ENCODE results near the gene RCL1. TPM values are rescaled to one million over a fixed set of nuclear protein-coding genes. Genes with fewer than 3 reads are reported as not detected.

The RCL1 gene
- total RNA-seq, 1 experiment from 2014 or later, result 34.4 TPM

DNA sequence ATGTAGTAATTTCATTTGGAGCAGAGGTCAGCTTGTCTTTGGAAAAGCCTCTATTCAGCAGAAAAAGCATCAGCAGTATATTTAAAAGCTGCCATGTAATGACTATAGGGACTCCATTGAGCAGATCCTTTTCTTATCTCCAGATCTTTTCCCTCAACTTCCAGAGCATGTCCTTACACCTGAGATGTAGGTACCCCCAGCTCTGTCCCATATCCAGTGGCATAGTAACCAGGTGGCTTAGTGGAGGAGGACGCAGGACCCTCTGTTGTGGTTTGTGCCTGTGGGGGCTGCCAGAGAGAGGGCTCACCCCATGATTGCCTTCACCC lies 61.5 kb downstream of the RCL1 start:
- no peak overlapping the region for H2BK120ac ChIP-seq (ENCODE audit: low read depth, low read length, poor library complexity, severe bottlenecking)
- no peaks in the 10 kb centered on the region for H3K27me3 ChIP-seq (ENCODE audit: insufficient read depth, low read length)
- no peak overlapping the region for H3T11ph ChIP-seq (ENCODE audit: low read length)
- no peak overlapping the region for H4K91ac ChIP-seq (ENCODE audit: insufficient read length, low read depth, low read length)
- no peaks in the 10 kb centered on the region for H4K20me1 ChIP-seq (ENCODE audit: control insufficient read depth, insufficient read depth, insufficient read length)
- no peak overlapping the region for H3K27ac ChIP-seq (ENCODE audit: insufficient read length, low read depth, low read length)
- no peak overlapping the region for H3K56ac ChIP-seq (ENCODE audit: insufficient read length, low read depth, low read length)
- no peak for DNase-seq
- WGBS (ENCODE audit: extremely low coverage, insufficient read length, low lambda C conversion rate), result no CpG with 5 or more reads among the region's 1 CpG
- H4K8ac ChIP-seq (replicated peaks; ENCODE audit: insufficient read length, low read depth, low read length), result no peak overlapping the region
- no peak overlapping the region for H3K4me2 ChIP-seq (ENCODE audit: insufficient read depth, insufficient read length, low read length)
- no peak overlapping the region for H3K14ac ChIP-seq (ENCODE audit: insufficient read depth, low read length)
- H2AFZ ChIP-seq (ENCODE audit: low read length), result no peak overlapping the region
- no peak overlapping the region for H4K5ac ChIP-seq (ENCODE audit: insufficient read length, low read depth, low read length)
- no peak overlapping the region for H3K4ac ChIP-seq (ENCODE audit: low read depth, low read length)
- Mint-ChIP-seq H3K27ac (no peak overlapping the region), H3K4me3 (no peak overlapping the region), H3K4me1 (peaks cover 0 to 5% of the 10 kb centered on the region in 2 experiments; a peak in 3 of 4 replicates), H3K27me3 (ENCODE audit: low read depth) (no peaks in the 10 kb centered on the region), H3K9me3 (no peaks in the 10 kb centered on the region), H3K36me3 (ENCODE audit: insufficient read depth in 1 of 3, low read depth in 3 of 3) (peaks cover 20 to 51% (median 24%) of the 10 kb centered on the region in 3 experiments; a peak in 6 of 7 replicates)
- H3K23me2 ChIP-seq (ENCODE audit: insufficient read length, low read depth, low read length, poor library complexity, severe bottlenecking), result no peaks in the 10 kb centered on the region
- H2BK5ac ChIP-seq (ENCODE audit: insufficient read length, low read length), result no peak overlapping the region
- H3K4me1 ChIP-seq (ENCODE audit: insufficient read depth, low read length), result no peaks in the 10 kb centered on the region
- H2BK20ac ChIP-seq (ENCODE audit: low read depth, low read length, poor library complexity, severe bottlenecking), result no peak overlapping the region
- H2BK12ac ChIP-seq (ENCODE audit: insufficient read length, low read depth, low read length), result no peak overlapping the region
- H3K79me2 ChIP-seq (ENCODE audit: insufficient read depth, low read length), result no peaks in the 10 kb centered on the region; the same call in 1 of the 2 replicates
- no peaks in the 10 kb centered on the region for H3K79me1 ChIP-seq (ENCODE audit: insufficient read depth, low read depth, low read length, poor library complexity, severe bottlenecking)
- no peak for TF ChIP-seq CTCF (conservative IDR thresholded peaks at IDR 0.05)
- H3K9ac ChIP-seq (ENCODE audit: extremely low read depth, insufficient read length, low read length), result no peak overlapping the region
- no peak overlapping the region for H3K18ac ChIP-seq (ENCODE audit: insufficient read length, low read depth, low read length)
- H2AK5ac ChIP-seq (ENCODE audit: insufficient read length, low read length), result no peak overlapping the region
- no peak overlapping the region for H2BK15ac ChIP-seq (ENCODE audit: low read depth, low read length)
- H3K23ac ChIP-seq (ENCODE audit: insufficient read length, low read depth, low read length), result no peak overlapping the region
- H3K9me3 ChIP-seq (ENCODE audit: control insufficient read depth, low read depth, low read length), result no peaks in the 10 kb centered on the region
